HG02981 (cell line): ENCODE results near the gene SNUPN.
A peak's percentile ranks its signal among the peaks of the same experiment; 100 is the strongest.

Experiments
- ATAC-seq: cut with Tn5 transposase; IDR thresholded peaks from one replicate; pipeline ENCODE4 v1.9.1; 2021; ENCODE audit warnings: mild to moderate bottlenecking, moderate library complexity; ENCODE audit not compliant: unreplicated experiment

SNUPN gene

DNA sequence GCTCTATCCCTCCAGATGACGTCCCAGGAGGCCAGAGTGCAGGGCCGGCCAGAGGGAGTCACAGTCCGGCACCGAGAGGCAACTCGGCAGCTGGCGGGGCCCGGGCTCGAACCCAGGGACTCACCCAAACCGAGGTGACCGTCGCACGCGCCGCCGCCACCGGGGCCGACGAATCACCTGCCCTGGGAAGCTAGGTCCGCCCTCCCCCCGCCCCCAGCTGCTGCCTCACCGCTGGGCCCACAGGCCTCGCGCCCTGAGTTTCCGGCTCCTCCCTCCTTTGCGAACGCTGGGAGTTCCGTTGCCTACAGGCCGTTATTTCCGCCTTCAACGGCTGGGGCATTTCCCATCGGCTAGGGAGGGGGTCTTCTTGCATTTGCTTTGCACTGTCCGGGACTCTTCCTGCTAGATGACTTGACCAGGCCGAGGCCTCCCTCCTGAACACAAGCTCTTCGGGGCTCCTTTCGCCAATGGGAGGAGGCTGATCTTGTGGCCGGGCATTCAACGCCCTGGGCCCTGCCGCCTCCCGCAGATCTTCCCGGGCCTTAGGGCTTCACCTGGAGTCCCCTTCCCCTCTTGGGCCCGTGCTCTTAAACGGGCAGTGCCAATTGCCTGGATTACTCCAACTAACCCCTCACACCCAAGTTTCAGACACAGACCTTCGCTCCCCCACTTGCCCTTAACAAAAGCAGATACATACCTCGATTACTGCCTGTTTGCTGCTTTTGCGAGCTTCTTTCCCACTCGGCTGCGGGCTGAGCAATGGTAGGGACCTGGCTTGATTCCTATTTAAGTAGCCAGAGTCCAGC lies at the start of gene SNUPN:
Gene SNUPN, minus strand, starts transcription at position 184 of the 806 bp plus-strand sequence. CDS start 4,674 bp downstream, outside the sequence.
- peak; percentile 70 for ATAC-seq

DNA sequence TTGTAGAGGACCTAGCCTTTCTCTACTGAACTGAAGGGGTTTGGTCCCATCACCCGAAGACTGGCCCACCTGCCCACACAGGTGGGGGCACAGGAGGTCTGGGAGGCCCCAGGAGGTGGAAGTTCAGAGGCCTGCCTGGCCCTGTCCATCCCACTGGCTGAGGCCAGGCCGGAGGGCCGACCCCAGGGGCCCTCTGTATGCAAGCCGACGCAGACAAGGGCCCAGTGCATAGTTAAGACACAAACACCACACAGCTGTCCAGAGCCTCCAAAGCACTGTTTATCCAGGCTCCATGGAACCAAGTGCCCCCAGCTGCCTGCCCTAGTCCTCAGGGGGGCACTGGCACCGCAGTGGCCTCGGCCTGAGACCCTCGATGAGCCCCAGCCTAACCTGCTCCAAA lies 48.8 kb upstream of the SNUPN start:
- ATAC-seq = no peak

DNA sequence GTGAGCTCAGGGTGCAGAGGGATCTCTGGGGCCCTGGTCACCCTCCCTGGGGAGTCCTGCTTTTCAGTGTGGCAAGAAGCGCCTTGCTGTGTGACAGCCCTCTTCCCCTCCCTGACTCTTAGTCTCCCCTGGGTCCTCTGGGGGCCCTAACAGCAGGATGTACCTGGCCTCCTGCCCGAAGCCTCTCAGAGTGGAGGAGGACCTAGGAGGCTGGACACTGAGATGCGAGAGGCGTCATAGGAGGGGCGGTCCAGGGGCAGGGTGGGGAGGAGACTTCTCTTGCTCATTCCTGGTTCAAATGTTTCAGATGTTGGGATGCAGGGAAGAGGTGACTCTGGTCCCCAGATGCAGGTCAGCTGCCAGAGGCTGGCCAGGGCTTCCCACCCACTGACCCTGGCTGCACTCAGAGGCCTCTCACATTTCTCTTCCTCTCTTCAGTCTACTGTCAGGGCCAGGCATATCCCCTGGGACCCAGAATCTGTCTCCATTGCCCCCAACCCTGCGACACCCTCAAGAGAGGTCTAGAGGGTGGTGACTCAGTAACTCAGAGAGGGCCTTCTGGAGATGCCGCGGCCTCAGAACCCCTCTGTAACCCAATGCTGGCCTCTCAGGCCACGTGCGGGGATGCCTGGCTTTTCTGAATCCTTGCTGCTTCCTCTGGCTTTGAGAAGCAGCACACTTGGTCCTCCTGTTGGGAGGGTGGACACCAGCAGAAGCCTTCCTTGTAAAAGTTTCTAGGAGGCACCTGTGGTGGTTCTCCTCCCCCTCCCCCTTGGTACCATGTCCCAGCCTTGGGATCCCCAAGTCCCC lies 48.1 kb upstream of the SNUPN start:
- no peak for ATAC-seq

DNA sequence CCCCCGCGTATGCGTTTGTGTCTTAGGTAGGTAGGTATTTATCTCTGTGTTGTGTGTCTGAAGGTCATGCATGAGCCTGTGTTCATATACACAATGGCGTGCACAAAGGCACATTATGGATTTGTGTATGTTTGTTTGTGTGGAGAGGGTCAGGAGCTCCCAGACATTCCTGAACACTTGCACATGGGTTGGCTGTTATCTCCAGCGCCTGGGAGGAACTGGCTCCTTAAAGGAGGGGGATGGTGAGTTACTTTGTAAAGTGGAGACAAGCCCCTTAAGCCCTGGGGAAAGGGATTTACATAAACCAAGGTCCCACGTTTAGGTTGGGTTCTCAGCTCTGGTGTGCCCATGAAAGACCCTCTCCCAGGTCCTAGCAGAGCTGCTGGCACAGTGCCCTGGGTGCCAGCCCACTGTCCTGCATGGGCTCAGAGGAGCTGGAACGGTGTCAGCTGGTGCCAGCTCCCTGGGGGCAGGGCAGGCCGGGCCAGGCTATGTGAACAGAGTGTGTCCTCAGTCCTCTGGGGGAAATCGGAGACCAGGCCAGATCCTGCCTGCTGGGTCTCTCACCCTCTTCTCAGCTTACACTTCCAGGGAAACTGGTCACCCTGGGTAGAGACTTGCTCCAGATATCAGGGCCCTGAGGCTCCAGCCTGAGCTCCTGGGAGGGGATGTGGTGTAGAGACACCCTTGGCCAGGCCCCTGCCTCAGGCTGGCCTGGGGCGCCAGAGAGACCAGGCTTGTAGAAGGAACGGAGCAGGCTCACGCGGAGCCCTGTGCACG lies 47.3 kb upstream of the SNUPN start:
- ATAC-seq = no peak

DNA sequence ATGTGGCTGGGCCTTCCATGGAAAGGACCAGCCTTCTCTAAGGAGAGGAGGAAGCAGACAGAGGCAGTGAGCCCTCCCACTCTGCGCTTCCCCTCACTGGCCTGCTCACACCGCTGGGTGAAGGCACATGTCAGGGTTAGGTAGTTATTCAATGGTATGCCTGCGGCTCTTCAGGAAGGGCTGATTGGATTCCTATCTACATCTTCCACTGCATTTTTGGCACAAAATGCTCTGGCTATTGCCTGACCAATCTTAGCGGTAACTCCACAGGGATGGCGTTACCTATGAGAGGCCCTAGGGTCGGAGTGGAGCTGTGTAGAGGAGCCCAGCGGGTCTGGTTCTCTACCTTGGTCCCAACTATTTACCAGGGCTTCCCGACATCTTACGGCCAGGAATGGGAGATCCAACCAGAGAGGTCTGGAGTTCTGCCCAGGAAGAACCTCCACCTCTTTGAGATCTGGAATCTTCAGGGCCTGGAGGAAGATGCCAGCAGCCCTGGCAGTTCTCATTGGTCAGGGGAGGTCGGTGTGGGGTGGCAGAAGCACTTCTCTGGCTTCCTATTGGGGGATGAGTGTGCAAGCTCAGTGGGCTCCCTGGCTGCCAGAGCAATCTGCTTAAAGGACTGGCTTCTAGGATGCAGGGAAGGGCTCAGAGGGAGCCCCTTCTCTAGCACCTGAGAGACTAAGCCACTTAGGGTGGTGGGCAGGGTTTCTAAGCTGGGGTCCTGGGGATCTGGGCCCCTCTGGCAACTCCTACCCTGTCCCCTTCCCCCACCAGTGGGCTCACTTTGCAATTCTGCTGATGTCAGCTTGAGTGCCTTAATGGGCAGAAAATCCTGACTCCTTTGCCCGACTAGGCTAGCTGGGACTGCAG lies 46.4 kb upstream of the SNUPN start:
- no peak for ATAC-seq

DNA sequence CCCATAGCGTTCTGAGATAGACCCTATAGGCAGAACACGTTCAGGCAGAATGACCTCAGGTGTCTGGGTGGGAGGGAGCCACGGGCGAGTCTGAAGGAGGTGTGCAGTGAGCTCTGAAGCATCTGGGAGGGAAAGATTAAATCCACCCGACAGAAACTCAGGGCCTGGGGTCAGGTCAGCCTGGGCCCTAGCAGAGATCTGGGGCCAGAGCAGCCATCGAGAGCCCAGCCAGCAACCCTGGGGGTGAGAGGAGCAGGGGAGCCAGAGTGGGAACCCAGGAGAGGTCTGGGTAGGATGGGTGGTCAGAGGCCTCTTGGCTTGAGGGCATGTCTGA lies 44.3 kb upstream of the SNUPN start:
- ATAC-seq = no peak

DNA sequence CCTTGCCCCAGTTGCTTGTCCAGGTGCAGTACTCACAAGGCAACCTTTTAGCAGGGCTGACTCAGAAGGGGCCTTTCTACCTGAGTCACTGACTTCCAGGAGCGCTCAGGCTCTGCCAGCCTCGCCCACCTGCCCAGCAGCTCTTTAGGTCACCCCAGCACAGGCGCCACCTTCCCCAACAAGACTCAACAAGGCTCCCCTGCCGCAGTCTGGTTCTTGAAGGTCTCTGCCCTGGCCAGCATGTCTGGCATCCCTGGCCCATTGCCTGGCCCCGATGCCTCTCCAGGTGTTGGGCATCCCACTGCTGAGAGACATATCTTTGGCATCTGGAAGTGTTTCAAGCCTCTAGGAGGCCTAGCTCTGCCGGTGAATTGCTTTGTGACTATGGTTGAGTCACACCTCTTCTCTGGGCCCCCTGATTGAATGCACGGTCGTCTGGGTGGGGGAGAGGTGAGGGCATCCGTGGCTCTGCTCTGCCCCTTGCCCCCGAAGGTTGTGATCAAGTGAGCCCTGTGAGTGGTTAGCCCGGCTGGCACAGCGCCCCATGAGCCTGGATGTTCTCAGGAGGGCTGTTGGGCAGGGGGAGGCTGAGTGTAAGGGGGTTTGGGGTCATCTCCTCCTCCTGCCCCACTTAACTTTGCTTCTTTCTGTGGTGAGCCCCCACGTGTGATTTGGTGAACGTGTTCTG lies 43.8 kb upstream of the SNUPN start:
- no peak for ATAC-seq

DNA sequence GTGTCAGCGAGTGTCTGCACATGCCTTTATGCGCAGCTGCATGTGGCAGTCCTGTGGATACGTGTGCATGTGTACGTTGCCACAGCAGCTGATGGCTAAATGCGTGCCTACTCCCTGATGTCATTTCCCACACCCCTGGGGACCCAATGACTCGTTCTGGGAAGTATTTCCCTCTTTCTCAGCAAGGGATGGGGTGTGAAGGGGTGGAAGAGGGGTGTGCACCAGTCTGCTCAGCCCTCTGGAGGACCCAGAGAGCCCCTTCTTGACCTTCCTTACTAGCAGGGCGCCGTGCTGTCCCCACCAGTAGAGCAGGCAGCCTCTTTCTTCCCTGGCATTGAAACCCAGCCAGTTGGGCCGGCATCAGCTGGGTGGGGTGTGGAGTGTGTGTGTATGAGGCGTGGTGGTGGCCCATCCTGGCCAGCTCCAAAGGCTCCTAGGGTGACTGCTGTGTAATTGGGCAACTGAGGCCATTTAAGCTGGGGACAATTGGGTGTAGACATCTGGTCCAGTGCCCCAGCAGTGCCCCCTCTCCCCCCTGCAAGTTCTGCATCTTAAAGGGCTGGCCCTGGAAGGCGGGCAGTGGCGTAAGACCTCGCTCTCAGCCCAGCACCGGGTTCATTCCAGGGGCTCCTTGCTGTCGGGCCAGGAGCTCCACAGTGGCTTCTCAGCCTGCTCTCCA lies 41.4 kb upstream of the SNUPN start:
- ATAC-seq = no peak

DNA sequence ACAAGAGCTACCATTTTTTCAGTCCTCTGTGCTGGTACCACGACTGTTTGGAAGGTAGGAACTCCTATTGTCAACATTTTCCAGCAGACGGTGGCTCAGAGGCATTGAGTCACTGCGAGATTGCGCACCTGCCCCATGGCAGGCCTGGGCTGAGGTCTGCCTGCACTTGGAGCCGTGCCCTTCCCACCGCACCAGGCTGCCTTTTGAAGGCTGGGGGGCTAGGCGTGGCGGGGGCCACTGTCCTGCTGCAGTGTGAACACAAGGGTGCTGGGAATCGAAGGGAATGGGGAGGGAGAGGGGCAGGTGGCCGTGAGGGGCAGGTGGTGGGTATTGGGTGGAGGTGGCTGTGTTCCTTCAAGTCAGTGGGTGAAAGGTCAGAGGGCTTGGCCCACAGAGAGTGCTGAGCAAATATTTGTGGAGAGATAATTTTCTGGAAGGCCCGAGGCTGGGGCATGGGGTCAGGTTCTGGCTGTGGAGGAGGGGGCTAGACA lies 38.5 kb upstream of the SNUPN start:
- no peak for ATAC-seq

DNA sequence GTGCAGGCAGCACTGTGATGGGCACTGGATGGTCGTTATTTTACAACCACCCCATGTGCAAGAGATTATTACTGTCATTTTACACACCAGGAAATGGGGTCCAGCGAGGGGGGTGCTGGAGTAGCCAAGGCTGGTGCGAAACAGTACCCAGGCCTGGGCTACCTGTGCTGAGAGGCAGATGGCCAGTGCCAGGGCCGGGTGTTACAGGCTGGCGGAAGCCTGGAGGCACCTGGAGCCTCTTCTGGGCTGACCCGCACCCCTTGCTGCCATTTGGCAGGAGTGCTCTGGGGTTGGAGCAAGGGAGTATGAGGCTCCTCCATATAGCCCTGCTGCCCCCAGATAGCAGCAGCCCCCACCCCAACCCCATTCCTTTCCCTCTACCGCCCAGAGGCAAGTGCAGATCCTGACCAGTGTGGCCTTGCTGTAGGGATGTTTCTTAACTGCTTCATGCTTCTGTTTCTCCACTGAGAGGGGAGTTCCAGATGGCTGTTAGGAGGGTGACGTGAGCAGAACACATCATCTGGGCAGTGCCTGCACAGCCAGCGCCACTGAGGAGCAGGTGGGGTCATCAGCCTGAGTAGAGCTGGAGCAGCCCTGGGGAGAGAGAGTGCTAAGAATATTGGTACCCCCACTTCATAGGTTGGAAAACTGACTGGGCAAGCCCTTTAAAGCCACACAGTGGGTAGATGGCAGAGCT lies 37.4 kb upstream of the SNUPN start:
- ATAC-seq = no peak

DNA sequence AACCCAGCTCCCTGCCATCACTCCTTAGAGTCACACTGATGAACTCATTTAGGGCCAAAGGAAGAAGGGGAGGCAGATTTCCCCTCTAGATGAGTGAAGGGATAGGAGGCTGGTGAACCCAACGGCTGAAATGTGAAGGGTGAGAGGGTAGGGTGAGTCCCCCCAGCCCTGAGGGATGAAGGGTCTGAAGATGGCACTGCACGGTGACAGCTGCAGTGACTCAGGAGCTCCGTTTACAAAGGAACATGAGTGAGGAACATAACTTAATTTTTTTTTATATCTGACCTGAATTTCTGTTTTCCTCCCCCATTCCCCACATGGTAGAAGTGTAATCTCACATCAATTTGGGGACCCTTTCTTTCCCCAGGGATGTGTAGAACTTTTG lies 36.2 kb upstream of the SNUPN start:
- ATAC-seq = no peak

DNA sequence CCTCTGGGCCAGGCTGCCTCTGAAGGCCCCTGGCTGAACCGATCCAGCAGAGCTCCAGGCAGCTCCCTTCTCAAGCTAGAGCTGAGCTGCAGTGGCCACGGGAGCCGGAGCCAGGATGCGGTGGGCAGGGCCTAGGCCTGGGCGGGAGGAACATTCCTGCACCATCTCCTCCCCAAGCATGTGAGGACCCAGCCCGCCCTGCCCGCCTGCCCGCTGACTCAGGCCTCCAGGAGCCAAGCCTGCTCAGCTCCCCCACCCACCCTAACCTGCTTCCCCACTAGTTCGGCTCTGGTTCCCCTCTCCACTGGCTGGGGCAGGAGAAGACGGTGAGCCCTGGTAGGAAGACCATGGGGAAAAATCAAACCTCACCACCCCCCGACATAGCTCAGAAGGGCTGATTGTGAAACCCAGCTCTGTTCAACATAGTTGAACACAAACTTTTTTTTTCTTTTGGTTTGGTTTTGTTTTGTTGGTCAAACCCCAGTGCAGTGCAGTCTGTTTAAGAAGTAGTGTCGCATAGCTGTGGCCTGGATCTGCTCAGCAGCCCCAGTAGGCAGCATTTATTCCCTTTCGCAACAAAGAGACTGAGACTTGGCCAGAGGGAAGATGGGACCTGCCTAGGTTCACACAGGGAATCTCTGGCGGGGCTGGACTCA lies 35.7 kb upstream of the SNUPN start:
- no peak for ATAC-seq

DNA sequence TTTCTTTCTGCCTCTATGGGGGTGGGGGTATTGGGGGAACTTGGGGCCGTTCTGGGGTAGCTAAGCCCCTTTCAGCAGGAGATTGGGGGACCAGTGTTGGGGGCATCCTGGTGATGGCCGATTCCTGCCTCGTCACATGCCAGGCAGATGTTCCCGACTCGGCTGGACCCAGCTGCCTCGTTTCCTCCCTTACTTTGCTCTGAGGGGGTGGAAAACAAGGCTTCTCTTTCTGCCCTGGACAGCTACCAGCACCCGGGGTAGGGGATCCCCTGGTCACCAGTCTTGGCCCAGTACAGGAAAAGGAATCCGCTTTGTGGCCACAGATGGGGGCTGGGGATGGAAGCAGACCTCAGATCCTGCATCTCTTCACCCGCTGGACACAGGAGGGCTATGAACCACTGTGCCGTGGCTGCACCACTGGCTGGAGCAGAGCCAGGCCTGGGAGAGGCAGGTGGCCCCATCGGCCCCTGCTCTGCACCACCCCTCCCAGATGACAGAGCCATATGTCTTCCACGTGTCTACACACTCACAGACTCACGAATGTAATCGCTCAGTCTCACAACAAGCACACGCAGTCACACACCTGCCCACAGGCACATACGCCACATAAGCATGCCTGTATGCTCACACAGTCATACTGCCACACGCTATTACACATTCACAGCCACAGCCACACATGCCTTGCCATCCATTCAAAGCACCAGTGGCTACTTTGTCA lies 34.6 kb upstream of the SNUPN start:
- ATAC-seq = no peak

DNA sequence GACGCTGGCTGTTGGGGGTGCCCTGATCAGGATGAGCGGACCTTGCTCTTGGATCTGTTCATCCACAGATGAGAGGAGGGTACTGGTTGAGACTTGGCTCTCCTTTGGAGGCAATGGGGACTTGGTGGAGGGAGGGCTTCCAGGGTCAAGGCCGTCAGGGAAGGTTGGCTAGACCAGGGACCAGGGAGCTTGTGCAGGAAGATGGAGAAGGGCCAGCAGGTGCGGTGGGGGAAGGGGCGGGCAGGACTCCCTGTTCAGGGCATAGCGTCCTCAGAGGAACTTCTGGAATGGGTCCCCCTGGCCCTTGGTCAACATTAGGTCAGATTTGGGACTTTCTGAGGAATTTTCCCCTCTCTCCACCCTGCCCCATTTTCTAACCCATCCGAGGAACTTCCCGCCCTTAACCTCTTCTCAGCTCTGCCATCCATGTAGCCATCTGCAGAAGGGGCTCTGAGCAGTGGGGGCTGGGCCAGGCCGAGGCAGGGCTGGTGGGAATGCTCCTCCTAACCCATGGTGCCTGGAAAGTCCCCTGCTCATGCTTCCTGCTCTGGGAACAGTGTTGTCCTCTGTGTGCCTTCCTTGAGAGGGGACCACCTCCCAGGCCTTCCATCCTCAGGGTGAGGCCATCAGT lies 33.7 kb upstream of the SNUPN start:
- ATAC-seq = no peak

DNA sequence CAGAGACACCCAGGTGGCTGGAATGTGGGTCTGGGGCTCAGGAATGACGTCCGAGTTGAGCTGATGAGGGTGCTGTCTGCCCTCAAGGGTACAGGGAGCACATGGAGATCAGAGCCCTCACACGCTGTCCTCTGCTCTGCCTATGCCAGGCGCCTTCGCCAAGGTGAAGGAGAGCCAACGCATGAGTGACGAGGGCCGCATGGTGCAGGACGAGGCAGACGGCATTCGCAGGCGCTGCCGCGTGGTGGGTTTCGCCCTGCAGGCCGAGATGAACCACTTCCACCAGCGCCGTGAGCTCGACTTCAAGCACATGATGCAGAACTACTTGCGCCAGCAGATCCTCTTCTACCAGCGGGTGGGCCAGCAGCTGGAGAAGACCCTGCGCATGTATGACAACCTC lies 31.3 kb upstream of the SNUPN start:
- no peak for ATAC-seq

DNA sequence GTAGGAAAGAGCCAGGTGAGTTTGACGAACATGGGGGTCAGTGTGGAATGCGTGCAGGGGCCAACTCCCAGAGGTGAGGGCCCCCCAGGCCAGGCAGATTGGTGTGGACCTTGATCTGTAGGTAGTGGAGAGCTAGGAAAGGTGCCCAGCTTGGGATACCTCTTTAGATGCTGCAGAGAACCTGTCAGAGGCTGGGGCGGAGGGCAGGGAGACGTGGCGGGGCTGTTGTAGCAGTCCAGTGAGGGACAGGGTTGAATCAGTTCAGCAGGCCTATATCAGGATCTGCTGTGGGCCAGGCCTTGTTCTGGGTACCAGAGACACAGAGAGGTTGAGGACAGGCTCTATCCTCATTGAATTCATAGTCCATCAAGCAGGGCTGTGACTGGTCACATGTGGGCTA lies 30.8 kb upstream of the SNUPN start:
- ATAC-seq = no peak

DNA sequence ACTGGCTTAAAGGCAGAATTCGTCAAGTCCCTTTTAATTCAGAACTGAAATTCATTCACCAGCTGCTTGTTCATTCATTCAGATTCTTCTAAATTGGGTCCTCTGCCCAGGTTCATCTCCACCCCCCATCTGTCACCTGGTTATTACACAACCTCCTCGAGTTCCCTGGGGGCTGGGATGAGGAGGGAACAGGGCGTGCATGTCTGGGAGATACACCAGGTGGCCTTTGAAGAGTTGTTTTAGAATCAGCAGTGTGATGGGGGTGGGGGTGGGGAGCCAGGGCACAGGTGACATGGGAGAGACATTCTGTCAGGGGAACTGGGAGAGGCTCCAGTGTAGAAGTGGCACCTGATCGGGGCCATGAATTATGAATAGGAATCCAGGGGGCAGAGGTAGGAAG lies 30.4 kb upstream of the SNUPN start:
- no peak for ATAC-seq
